Motor neuron (in vitro differentiated cells): ENCODE data around the gene RALGPS1. TPM values are rescaled to one million over a fixed set of nuclear protein-coding genes. Genes with fewer than 3 reads are reported as not detected.
A peak's percentile ranks its signal among the peaks of the same experiment; 100 is the strongest.

ENCODE experiments used
- ATAC-seq, 8 experiments: fragments of 200-7000 bp; cut with Tn5 transposase; replicated peaks in 6 of 8; 2 replicates each; pipeline ENCODE4 v1.8.0; 2021; ENCODE audit warnings: mild to moderate bottlenecking in 8 of 8, moderate library complexity in 8 of 8
- H3K27ac ChIP-seq, 2 donors: fragments of 250-450 bp; sonication (Bioruptor Pico); 2 replicates each; pipeline ENCODE4 v1.9.0; 2021; ENCODE audit warnings: antibody characterized with exemption in 2 of 2, mild to moderate bottlenecking in 2 of 2, moderate library complexity in 1 of 2
- H3K4me1 ChIP-seq, 2 donors: fragments of 250-450 bp; sonication (Bioruptor Pico); replicated peaks in 1 of 2; 2 replicates each; pipeline ENCODE4 v1.6.1; 2021; ENCODE audit warnings: antibody characterized with exemption in 2 of 2, mild to moderate bottlenecking in 2 of 2, moderate library complexity in 1 of 2
- H3K4me3 ChIP-seq, 5 donors: fragments of 250-450 bp; sonication (Bioruptor Pico); 2 replicates each; pipeline ENCODE4 v1.9.0; 2021; ENCODE audit warnings: antibody characterized with exemption in 5 of 5, mild to moderate bottlenecking in 5 of 5, moderate library complexity in 4 of 5
- WGBS, 10 experiments: fragments of 450-650 bp; shearing (Covaris generic); methylation state at CpG; one replicate each; pipeline ENCODE4 v1.0.0; 2022; 5-methylcytosine and 5-hydroxymethylcytosine counted together
- in situ Hi-C, 9 experiments: fragments of 400-800 bp; cut with MboI; loops; one replicate each; pipeline ENCODE4 v1.15.0; 2021; ENCODE audit warnings: low sequenced_read_pairs in 9 of 9, low pct_unique_long_range_greater_than_20kb in 2 of 9; ENCODE audit not compliant: unreplicated experiment in 9 of 9
- total RNA-seq, 8 experiments: library from RNA; unstranded; fragments of 300-600 nt; gene quantifications; 2 replicates each; pipeline versions ENCODE4 v1.2.3 to v1.2.4, GENCODE V29; 2022

Gene RALGPS1
- total RNA-seq, 8 experiments from 2014 or later, result 4.3 to 29.6 (median 17.3) TPM

DNA sequence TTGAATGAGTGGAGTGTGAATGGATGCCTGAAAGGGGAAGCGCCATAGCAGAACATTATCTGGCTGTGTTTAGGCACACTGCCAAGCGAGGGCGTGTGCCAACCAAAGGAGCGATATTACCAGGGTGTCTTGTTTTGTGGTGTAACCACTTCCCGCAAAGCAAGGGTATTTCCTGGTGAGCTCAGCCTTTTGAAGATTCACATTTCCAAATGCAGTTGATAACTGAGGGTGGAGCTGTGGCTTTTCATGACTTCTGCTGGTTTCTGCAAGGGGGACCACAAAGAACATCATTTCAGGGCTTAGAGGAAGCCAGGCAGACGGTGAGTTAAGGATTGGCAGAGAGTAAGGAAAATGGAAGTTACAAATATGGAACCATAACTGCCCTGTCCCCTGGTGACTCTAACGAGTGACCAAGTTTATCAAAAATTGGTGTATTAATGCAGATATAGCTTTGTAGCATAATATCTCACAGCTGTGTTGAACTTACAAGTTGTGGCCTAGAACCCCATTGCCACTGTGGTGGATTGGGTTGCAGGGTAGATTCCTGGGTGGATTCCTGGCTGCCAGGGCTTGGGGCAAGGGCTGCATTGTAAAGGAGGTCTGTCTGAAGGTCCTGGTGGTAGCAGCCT lies 71.4 kb downstream of the RALGPS1 start:
- H3K4me1 ChIP-seq, result no peaks in the 10 kb centered on the region
- in situ Hi-C loops, result no loop called here
- no peak overlapping the region for H3K4me3 ChIP-seq
- WGBS, 10 experiments, result 0 to 97% (median 84%) methylated on average over 1 to 6 of the region's 7 CpGs; no CpG with 5 or more reads in 1 of the 10 experiments
- ATAC-seq, result peak in 2 of 8 experiments; percentile 68 to 79
- no peak overlapping the region for H3K27ac ChIP-seq

DNA sequence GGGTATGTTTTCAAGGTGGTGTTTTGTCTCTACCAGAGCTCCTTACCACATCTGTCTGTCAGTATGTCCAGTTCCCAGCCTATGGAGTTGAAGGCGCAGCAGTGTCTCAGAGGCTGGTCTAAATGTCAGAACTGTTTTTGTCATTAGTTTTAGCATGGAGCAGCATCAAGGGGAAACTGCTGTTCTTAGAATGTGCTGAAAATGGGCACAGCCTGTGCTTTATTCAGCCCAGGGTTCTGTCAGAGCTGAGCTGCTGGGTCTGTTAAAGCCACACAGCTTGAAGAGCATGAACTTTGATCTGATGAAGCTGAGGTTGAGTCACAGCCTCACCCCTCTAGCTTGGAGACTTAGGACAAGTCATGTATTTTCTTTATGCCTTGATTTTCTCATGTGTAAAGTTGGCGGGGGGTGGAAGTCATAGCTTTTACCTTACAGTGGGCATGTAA lies 71.9 kb downstream of the RALGPS1 start:
- in situ Hi-C loops, result no loop called here
- Histone ChIP-seq H3K4me1 (no peaks in the 10 kb centered on the region), H3K27ac (no peak overlapping the region), H3K4me3 (no peak overlapping the region)
- ATAC-seq, result peak in 2 of 8 experiments; percentile 36 to 48
- WGBS, 10 experiments, result 67 to 100% (median 93%) methylated on average over 1 to 2 of the region's 2 CpGs; no CpG with 5 or more reads in 4 of the 10 experiments

- 44 to 100% (median 80%) methylated on average over 1 to 2 of the region's 2 CpGs; no CpG with 5 or more reads in 6 of the 10 experiments for WGBS, 10 experiments
- ATAC-seq, result no peak
- Histone ChIP-seq H3K4me1 (no peaks in the 10 kb centered on the region), H3K27ac (no peak overlapping the region), H3K4me3 (no peak overlapping the region)
- in situ Hi-C loops, result no loop called here
Observed at GRCh38 chr9:126988857-126989256, 74.3 kb downstream of the RALGPS1 start.

- Histone ChIP-seq H3K4me3 (no peak overlapping the region), H3K27ac (no peak overlapping the region), H3K4me1 (no peaks in the 10 kb centered on the region)
- in situ Hi-C loops, result no loop called here
- 50 to 91% (median 73%) methylated on average over 3 to 12 of the region's 19 CpGs; no CpG with 5 or more reads in 3 of the 10 experiments for WGBS, 10 experiments
- no peak for ATAC-seq
Observed at GRCh38 chr9:126989847-126990842, 75.6 kb downstream of the RALGPS1 start.

DNA sequence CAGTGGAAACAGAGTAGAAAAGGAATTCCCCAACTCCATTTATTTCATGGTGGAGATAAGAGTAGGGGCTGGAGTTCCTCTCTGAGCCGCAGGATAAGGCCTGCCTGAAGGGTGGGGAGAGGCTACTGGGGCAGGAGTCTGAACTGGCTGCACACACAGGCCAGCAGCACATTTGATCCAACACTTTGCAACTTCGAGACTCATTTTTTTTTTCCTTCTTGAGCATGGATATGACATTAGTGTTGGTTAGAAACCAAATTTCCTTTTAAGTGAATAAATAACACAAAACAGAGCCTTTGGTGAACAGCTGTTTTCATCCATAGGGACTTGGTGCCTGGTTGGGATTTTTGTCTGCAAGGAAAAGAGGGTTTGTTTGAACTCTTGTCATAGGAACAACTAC lies 76.6 kb downstream of the RALGPS1 start:
- Histone ChIP-seq H3K27ac (no peak overlapping the region), H3K4me3 (no peak overlapping the region), H3K4me1 (no peaks in the 10 kb centered on the region)
- WGBS, 10 experiments, result 43 to 100% (median 73%) methylated on average over 1 to 2 of the region's 2 CpGs; no CpG with 5 or more reads in 4 of the 10 experiments
- in situ Hi-C loops, result no loop called here
- ATAC-seq, result no peak

GRCh38 chr9:126992427-126992826 lies 77.8 kb downstream of the RALGPS1 start:
- H3K4me3 ChIP-seq, result no peak overlapping the region
- no peaks in the 10 kb centered on the region for H3K4me1 ChIP-seq
- no peak for ATAC-seq
- in situ Hi-C loops, result no loop called here
- no peak overlapping the region for H3K27ac ChIP-seq

- ATAC-seq, result no peak
- 43 to 100% (median 74%) methylated on average over 1 to 2 of the region's 2 CpGs; no CpG with 5 or more reads in 2 of the 10 experiments for WGBS, 10 experiments
- Histone ChIP-seq H3K4me3 (no peak overlapping the region), H3K4me1 (no peaks in the 10 kb centered on the region), H3K27ac (no peak overlapping the region)
- in situ Hi-C loops, result no loop called here
Observed at GRCh38 chr9:126999315-127000068, 84.9 kb downstream of the RALGPS1 start.

- H3K4me1 ChIP-seq, result peaks cover 0 to 5% of the 10 kb centered on the region in 2 donors
- peak in 3 of 8 experiments; percentile 17 to 25 (median 18) for ATAC-seq
- in situ Hi-C loops, result no loop called here
- H3K4me3 ChIP-seq, result no peak overlapping the region
- 28 to 90% (median 68%) methylated on average over 1 to 3 of the region's 3 CpGs; no CpG with 5 or more reads in 2 of the 10 experiments for WGBS, 10 experiments
- no peak overlapping the region for H3K27ac ChIP-seq
Observed at GRCh38 chr9:127004946-127005769, 90.6 kb downstream of the RALGPS1 start.

- 67 to 89% (median 75%) methylated on average over 1 to 5 of the region's 5 CpGs; no CpG with 5 or more reads in 5 of the 10 experiments for WGBS, 10 experiments
Observed at GRCh38 chr9:127005770-127006314, 91.3 kb downstream of the RALGPS1 start.

GRCh38 chr9:127007638-127008037 lies 93.1 kb downstream of the RALGPS1 start:
- in situ Hi-C loops, result no loop called here
- no peak overlapping the region for H3K27ac ChIP-seq
- no peak for ATAC-seq
- 60 to 92% (median 86%) methylated on average over 1 to 4 of the region's 6 CpGs; no CpG with 5 or more reads in 3 of the 10 experiments for WGBS, 10 experiments
- peaks cover 0 to 5% of the 10 kb centered on the region in 2 donors for H3K4me1 ChIP-seq
- no peak overlapping the region for H3K4me3 ChIP-seq

More at GRCh38 chr9:127005770-127006314, 91.3 kb downstream of the RALGPS1 start:
- Histone ChIP-seq H3K4me1 (peaks cover 0 to 5% of the 10 kb centered on the region in 2 donors), H3K27ac (no peak overlapping the region), H3K4me3 (no peak overlapping the region)
- in situ Hi-C loops, result no loop called here
- no peak for ATAC-seq

GRCh38 chr9:127008076-127008475 lies 93.5 kb downstream of the RALGPS1 start:
- Histone ChIP-seq H3K27ac (no peak overlapping the region), H3K4me3 (no peak overlapping the region), H3K4me1 (peaks cover 0 to 5% of the 10 kb centered on the region in 2 donors)
- no peak for ATAC-seq
- in situ Hi-C loops, result no loop called here
- 0 to 100% (median 87%) methylated on average over 1 of the region's 1 CpG; no CpG with 5 or more reads in 6 of the 10 experiments for WGBS, 10 experiments

GRCh38 chr9:127011772-127012171 lies 97.2 kb downstream of the RALGPS1 start:
- no peak for ATAC-seq
- in situ Hi-C loops, result no loop called here
- WGBS, 10 experiments, result 43 to 100% (median 73%) methylated on average over 1 to 6 of the region's 6 CpGs; no CpG with 5 or more reads in 2 of the 10 experiments
- H3K4me3 ChIP-seq, result no peak overlapping the region
- H3K27ac ChIP-seq, result no peak overlapping the region
- H3K4me1 ChIP-seq, result peaks cover 2 to 5% of the 10 kb centered on the region in 2 donors
